Lower lobe of right lung (tissue), 2 donors: Measurements from ENCODE around the gene SRPK2. TPM values are rescaled to one million over a fixed set of nuclear protein-coding genes. Genes with fewer than 3 reads are reported as not detected.

Experiments
- ATAC-seq, 2 donors: fragments of 200-7000 bp; cut with Tn5 transposase; one replicate each; pipeline ENCODE4 v1.9.1; 2020 to 2022; ENCODE audit warnings: mild to moderate bottlenecking in 2 of 2, moderate library complexity in 2 of 2
- DNase-seq: peaks from one replicate; pipeline ENCODE4 v3.0.0-alpha.2; 2020
- H3K27ac ChIP-seq: fragments of 200-600 bp; one replicate; pipeline ENCODE4 v1.8.0; 2022
- H3K27me3 ChIP-seq: fragments of 200-600 bp; one replicate; pipeline ENCODE4 v1.8.0; 2022; ENCODE audit warnings: low read depth
- H3K36me3 ChIP-seq: fragments of 200-600 bp; one replicate; pipeline ENCODE4 v1.8.0; 2022; ENCODE audit warnings: mild to moderate bottlenecking
- H3K4me1 ChIP-seq: fragments of 200-600 bp; one replicate; pipeline ENCODE4 v1.8.0; 2022
- H3K4me3 ChIP-seq: fragments of 200-600 bp; one replicate; pipeline ENCODE4 v1.8.0; 2022; ENCODE audit warnings: mild to moderate bottlenecking
- H3K9me3 ChIP-seq: fragments of 200-600 bp; one replicate; pipeline ENCODE4 v1.8.0; 2022
- CTCF ChIP-seq: fragments of 200-600 bp; IDR thresholded peaks from one replicate; pipeline ENCODE4 v1.8.0; 2022; ENCODE audit warnings: antibody characterized with exemption, mild to moderate bottlenecking
- intact Hi-C: fragments of 100-400 bp; cut with DNase I; formaldehyde crosslinking; loops from one replicate; pipeline ENCODE4 v1.11.0; 2022
- total RNA-seq: library from RNA; stranded (reverse); fragmentation: NEBNext Ultra II Directional; extraction: Animal tissue kit (Norgen Biotek cat#: 25700); gene quantifications from one replicate; pipeline ENCODE4 v1.2.1, GENCODE V29; 2021
- donor health status: DM: no; HTN: yes; CAD: no; lungs with severe emphysema.

The SRPK2 gene
- total RNA-seq, 1 donor from 2014 or later: 43.2 TPM

- ATAC-seq (peak in 1 of 2 donors; percentile 30), DNase-seq (no peak)
- no peaks in the 10 kb centered on the region for H3K9me3 ChIP-seq
- no peak for TF ChIP-seq CTCF
- H3K36me3 ChIP-seq: peaks cover 37% of the 10 kb centered on the region
- peaks cover under 1% of the 10 kb centered on the region for H3K4me1 ChIP-seq
- H3K27ac ChIP-seq: no peak overlapping the region
- intact Hi-C loops: no loop called here
- H3K4me3 ChIP-seq: no peak overlapping the region
- H3K27me3 ChIP-seq: no peaks in the 10 kb centered on the region
Observed at GRCh38 chr7:105118612-105119600, 269.8 kb downstream of the SRPK2 start.

- Histone ChIP-seq H3K36me3 (peaks cover 99% of the 10 kb centered on the region), H3K9me3 (no peaks in the 10 kb centered on the region), H3K27ac (no peak overlapping the region), H3K4me1 (peaks cover 32% of the 10 kb centered on the region), H3K4me3 (no peak overlapping the region), H3K27me3 (no peaks in the 10 kb centered on the region)
- no peak for TF ChIP-seq CTCF
- intact Hi-C loops: no loop called here
- ATAC-seq: peak; percentile 88 to 90
- peak; percentile 61 for DNase-seq
Observed at GRCh38 chr7:105112440-105113418, 276.0 kb downstream of the SRPK2 start.

GRCh38 chr7:105107458-105107857 lies 281.3 kb downstream of the SRPK2 start:
- no peak overlapping the region for H3K27ac ChIP-seq
- no peak for ATAC-seq

GRCh38 chr7:105106473-105106872 lies 282.2 kb downstream of the SRPK2 start:
- ATAC-seq (no peak), DNase-seq (no peak)
- Histone ChIP-seq H3K4me3 (no peak overlapping the region), H3K4me1 (peaks cover 19% of the 10 kb centered on the region), H3K36me3 (peaks cover 100% of the 10 kb centered on the region), H3K27me3 (no peaks in the 10 kb centered on the region), H3K9me3 (no peaks in the 10 kb centered on the region), H3K27ac (no peak overlapping the region)
- intact Hi-C loops: no loop called here
- no peak for TF ChIP-seq CTCF

More at GRCh38 chr7:105107458-105107857, 281.3 kb downstream of the SRPK2 start:
- Histone ChIP-seq H3K4me1 (peaks cover 26% of the 10 kb centered on the region), H3K36me3 (peaks cover 100% of the 10 kb centered on the region), H3K9me3 (no peaks in the 10 kb centered on the region), H3K27me3 (no peaks in the 10 kb centered on the region), H3K4me3 (no peak overlapping the region)
- no peak for DNase-seq
- intact Hi-C loops: no loop called here
- TF ChIP-seq CTCF: no peak

- Histone ChIP-seq H3K27ac (no peak overlapping the region), H3K27me3 (no peaks in the 10 kb centered on the region), H3K4me3 (no peak overlapping the region), H3K4me1 (peaks cover 11% of the 10 kb centered on the region), H3K36me3 (peaks cover 100% of the 10 kb centered on the region), H3K9me3 (no peaks in the 10 kb centered on the region)
- no peak for TF ChIP-seq CTCF
- intact Hi-C loops: no loop called here
- ATAC-seq (no peak), DNase-seq (no peak)
Observed at GRCh38 chr7:105105579-105105978, 283.1 kb downstream of the SRPK2 start.
